GM15510 (cell line): ENCODE data around the gene PDE1C.

Experiments
- POLR2A ChIP-seq: IDR thresholded peaks from 3 replicates; pipeline ENCODE4 v1.6.1; 2011; ENCODE audit warnings: borderline replicate concordance; ENCODE audit not compliant: insufficient read length; ENCODE audit errors: extremely low read depth

PDE1C gene

DNA sequence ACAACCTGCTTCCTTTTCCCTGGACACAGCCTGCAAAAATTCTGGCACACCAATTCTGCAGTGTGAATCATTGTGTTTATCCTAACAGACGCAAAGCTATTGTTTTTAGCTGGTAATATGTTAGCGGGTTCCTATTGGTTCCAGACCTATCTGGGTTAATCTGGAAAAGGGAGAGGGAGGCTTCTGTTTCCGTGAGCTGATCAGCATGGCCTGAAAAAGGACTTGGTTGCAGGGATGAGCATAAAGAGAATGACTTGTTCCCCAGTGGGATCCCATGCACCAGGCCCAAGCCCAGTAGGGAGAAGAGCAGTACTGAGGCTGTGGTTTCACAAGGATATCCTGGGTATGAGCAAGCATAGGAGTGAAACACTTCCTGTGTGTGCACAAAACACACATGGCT is 78.4 kb downstream of the PDE1C start:
- TF ChIP-seq POLR2A, result no peak

DNA sequence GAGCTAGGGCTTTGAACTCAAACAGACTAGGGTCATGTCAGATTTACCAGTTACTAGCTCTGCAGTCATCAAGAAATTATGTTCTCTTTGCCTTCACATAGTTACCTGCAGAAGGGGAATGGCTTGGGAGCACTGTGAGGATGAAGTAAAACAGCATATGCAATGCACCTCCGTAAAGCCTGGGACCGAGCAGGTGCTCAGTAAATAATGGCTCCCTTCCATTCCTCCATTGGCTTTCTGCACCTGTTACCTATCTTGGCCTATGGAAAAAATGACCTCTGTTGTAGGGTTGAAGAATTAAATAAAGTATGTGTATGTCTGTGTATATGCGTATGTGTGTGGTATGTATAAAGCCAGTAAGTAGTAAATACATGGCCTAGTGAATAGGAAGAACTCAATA is 78.8 kb downstream of the PDE1C start:
- TF ChIP-seq POLR2A, result no peak

DNA sequence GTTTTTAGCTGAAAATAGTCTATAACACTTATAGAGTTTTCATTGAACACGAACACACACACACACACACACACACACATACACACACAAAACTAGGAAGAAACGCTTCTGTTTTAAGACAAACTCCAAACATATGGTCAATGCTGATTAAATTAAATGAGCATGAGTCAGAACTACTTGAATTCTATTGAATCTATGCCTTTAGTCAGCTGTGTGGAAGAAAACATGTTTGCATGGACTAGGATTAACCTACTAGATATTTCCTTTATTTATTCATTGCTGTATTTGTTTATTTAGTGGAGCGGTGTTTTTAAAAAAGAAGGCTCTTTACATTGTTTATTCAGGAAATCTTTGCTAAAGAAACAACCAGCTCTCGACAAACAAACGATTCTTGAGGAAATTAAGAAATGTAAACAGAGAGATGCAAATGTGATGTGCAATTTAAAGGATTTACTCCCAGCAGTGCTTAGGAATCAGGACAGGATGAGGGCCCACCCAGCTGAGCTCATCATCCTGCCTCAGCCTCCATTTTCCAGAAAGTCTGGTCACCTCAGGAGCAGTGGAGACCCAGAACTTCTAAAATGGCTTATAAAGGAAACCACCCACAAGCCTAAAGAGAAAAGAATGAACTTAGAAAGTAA is 83.2 kb downstream of the PDE1C start:
- TF ChIP-seq POLR2A, result no peak

DNA sequence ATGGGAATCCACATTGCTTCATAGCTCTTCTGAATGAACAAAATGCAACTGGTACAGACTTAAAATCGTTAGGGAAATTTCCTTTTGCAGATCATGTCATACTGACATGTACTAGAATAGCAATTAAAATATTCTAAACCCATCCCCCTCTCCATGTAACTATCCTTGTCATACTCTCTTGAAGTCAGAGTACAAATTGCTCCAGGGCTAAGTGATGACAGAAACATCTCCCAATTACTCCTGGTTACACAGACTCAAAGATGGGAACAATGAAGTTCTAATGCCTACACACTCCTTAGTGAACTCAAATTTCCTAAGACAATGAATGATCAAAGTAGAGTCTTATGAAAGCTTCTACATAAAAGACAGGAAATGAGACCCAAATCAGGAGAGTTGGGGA is 87.2 kb downstream of the PDE1C start:
- no peak for TF ChIP-seq POLR2A

DNA sequence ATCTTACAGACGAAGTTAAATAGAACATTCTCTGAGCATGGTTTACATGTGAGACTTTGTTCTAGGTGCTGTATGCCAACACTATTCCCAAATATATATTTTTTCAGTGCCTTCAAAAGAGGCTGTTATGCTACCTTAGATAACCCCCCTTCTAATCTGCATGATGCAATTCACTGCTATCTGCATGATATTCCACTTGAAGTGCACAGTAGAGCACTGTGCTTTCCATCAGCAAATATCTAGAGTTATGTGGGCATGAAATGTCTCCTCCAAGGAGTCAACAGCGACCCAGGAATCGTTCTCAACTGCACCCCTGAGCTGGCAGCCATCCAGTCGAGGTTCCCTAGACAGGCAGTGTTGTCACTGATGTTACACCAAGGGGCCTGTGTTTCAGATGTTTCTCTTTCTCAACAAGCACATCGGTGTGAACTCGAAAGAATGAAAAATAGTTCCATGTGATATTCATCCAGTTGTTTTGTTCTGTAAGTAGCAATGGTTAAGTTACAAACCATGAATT is 88.3 kb downstream of the PDE1C start:
- no peak for TF ChIP-seq POLR2A

DNA sequence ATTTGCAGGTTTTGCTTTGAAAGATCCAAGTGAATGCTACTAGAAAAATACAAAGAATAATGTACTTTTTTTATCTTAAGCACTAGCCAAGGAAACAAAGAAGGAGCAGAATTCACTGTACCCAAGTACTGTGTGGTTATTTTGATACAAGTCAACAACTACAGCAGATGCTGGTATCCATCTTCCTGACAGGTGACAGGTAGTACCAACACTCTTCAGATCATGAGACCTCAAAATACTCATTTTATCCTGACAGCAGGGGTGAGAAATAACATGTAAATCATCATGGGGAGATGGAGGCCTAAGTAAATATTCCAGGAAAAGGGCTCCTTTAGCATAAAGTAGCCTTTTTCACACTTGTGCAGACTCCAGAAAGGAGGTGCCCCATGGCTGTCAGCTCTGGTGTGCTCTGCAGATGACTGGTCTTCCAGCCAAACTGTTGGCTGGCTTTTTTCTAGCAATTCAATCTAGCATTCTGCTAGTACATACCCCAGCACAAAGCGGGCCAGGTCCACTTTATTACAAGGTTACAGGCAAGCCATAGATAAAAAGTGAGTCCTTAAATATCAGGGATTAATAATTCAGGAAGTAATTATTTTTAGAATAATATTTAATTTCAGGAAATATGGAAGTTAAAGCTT is 90.4 kb downstream of the PDE1C start:
- no peak for TF ChIP-seq POLR2A

DNA sequence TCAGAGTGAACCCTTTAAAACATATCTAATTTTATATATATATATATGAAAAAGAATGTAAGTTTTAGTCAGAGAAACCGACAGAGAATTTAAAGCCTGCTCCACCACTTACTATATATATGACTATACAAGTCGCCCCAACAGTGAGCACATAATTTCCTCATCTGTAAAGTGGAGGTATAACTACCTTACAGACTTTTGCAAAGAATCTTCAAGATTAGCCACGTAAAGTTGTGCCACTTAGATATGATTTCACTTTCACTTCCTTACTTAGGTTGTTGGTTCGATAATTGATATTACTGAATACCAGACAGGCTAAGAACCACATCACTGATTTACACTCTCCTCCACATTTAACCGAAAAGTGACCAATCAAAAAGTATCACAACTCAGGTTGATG is 94.7 kb downstream of the PDE1C start:
- no peak for TF ChIP-seq POLR2A

DNA sequence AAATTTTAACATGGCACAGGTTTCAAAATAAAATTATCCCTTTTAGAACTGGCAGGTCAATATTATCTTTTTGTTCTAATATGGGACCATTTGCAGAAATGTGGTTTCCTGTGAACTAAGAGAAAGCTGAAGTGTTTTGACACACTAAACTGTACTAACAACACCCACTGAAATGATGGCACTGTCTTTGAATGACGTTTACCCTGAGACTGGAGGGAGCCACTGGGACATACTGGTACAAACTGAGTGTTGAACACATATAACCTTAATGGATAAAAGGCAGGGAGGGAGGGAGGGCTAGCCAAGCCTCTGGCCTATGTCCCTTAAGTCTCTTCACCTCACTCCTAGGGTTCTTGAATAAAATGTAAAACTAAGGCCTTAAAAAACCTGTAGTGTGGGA is 95.9 kb downstream of the PDE1C start:
- no peak for TF ChIP-seq POLR2A

DNA sequence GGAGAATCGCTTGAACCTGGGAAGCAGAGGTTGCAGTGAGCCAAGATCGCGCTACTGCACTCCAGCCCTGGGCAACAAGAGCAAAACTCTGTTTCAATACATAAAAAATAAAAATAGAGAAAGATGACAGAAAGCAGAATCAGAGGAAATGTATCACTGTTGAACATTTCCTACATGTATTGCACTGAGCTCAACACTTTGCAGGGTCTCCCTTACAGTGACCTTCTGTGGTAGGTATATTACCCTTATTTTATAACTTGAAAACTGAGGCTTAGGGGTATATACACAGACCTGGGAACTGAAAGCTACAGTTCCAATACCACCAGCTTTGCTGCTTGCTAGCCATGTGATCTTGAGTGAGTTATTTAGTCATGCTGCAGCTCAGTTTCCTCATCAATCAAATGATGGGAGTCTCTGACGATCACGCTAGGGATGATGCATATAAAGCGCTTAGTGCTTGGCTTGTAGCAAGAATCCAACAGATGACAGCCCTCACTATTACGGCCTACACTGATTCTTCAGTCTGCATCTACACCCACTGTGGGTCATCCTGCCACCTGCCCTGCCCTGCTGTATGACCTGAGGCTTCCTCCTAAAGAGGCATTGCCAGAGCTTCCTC is 99.0 kb downstream of the PDE1C start:
- no peak for TF ChIP-seq POLR2A

DNA sequence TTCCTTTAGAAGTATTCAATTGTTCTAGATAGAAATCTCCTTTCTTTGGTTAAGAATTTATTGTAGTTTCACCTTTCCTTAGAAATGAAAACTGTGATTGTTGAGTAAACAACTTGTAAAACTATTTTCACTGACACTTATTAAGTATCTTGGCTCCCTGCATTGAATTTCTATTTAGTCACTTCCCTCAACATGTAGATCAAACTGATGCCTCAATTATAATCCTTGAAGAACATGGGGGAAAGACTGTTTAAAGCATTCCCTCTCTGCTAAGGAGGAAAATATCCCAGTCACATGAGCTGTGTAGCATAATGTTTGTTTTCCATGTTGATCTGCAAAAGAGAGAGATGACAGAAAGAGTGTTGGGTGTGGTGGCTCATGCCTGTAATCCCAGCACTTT is 99.7 kb downstream of the PDE1C start:
- no peak for TF ChIP-seq POLR2A

DNA sequence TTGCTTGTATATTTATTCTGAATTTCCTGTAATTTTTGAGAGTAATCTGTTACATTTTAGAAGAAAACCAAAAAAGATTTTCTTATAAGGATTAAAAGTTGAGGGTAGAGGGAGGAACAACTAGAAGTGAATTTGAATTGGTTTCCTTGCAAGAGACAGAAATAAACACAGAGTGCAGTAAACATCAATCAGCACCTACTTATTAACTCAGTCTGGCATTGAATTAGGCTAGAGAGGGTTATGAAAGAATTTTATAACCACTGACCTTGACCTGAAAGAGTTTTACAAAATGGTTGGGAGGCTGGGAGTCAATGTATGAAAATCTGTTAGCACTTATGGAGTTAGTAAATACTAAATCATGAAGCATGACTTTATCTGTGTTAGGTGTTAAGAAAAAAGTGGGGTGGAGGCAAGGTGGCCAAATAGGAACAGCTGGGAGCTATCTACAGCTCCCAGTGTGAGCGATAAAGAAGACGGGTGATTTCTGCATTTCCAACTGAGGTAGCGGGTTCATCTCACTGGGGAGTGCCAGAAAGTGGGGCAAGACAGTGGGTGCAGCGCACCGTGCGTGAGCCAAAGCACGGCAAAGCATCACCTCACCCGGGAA is 106.5 kb downstream of the PDE1C start:
- no peak for TF ChIP-seq POLR2A

DNA sequence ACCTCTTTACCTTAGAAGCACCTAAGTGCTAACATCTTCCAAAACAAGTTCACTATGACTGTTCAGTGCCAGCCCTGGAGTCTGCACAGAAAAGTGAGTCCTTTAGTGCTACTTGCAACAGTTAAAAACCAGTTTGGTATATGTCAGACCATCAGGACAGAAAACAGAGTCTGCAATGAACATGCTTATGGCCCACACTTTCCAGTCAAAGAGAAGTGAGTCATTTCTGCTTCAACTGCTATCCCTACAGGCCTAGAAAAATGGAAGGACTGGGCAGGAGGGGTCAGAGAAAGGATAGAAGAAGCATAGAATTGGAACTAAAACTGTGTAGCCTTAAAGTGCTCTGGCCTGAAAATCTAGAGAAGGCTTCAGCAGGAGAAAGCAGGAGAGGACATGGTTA is 108.0 kb downstream of the PDE1C start:
- TF ChIP-seq POLR2A, result no peak

DNA sequence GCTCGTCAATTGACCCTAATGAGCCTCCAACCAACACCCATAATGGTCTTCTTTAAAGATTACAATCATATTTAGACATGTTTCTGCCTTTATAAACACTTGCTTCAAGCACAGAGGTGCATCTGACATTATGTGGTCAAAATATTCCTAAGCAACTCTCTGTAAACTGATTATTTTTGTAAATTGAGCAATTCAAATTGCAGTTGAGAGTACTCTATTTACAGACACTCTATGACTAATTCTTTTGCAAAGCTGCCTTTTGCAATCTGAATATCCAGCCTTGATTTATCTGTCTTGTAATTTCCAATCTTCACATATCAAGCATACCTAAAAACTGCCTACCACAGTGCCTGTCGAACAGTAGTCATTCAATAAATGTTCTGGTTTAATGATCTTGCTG is 112.0 kb downstream of the PDE1C start:
- no peak for TF ChIP-seq POLR2A

DNA sequence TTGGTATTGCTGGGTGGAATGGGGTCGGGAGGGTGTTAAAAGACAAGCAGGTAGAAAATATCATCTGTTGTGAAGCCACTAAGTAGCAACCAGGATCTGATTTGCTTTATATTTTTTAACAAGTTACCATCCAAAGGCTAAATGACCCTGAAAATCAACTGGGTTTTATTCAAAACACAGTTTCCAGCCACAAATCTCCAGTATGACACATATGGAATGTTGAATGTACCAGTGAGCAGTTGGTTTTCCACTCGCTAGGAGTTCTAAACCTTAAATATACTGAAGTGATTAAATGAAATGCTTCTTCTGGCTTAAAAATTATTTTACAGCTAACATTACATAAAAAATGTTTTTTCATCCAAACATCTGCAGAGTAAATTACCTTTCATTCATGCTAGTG is 112.5 kb downstream of the PDE1C start:
- no peak for TF ChIP-seq POLR2A

DNA sequence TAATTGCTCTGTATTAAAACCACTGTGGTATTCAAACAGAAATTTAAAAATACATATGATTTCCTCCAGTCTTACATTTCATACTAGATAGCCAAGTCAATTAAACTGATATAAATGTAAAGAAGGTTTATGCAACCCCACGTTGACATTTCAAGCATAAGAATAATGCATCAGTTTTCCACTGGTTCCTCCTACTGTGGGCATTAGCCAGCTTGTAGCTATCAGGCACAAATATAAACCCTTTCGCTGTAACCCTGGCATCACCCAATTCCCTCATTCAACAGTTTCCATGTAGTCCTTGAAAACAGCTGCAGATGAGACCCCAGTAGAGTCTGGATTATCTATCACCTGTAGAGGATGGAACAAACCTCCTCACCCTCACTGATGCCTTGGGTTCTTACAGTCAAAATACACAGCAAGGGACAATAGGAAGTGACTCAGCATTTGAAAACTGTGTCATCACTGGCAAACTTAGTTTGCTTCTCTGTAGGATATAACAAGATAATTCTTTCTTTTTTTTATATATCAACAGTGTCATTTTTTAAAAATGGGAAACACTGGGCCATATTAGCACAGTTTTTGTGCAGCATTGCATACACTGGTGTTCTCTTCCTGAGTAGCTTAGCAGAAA is 113.0 kb downstream of the PDE1C start:
- TF ChIP-seq POLR2A, result no peak
